SKM-1 treated with dmso at 0.1 percent for 144 hours (cell line): ENCODE data around the gene ZNF385B.

Experiments used
- DNase-seq: peaks from one replicate; lab custom pipeline; 2025; ENCODE audit not compliant: unreplicated experiment; lab: John Stamatoyannopoulos, UW

ZNF385B gene

DNA sequence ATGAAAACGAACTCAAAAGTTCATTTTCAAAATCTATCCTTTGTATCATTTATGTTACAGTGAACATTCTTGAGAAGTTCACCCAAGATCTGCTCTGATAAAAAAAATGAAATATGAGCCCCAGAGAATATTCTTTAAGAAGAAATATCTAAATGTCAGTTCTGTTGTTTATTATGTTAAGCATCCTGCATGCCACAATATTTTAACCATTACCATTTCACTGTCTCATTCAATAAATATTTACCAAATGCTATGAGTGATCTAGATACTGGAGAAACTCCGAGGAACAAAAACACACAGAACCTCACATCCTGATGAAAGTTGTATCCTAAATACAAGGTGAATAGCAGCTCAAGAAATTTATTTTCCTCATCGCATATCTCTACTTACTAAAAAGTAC lies 170.2 kb downstream of the ZNF385B start:
- no peak for DNase-seq

GRCh38 chr2:179686718-179687342 lies 174.6 kb downstream of the ZNF385B start:
- DNase-seq, result no peak

- no peak for DNase-seq
These were observed 175.3 kb downstream of the ZNF385B start for GRCh38 chr2:179686069-179686468.

DNA sequence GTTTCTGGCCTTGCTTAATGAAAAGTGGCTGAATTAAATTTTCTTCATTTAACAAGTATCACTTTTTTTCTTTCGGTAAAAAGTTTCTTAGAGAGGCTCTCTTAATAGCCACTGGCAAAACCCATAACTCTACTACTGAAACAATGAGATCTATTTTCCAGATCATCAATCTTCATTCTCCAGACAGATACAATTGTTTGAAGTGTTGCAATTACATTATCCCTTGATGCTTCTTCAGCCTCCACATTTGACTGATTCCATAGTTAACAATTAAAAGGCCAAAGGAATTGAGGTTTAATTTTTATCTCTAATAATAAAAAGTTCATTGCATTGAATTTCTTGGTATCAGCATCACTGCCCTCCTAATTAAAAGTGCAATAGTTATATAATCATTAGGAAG lies 176.3 kb downstream of the ZNF385B start:
- DNase-seq, result no peak

DNA sequence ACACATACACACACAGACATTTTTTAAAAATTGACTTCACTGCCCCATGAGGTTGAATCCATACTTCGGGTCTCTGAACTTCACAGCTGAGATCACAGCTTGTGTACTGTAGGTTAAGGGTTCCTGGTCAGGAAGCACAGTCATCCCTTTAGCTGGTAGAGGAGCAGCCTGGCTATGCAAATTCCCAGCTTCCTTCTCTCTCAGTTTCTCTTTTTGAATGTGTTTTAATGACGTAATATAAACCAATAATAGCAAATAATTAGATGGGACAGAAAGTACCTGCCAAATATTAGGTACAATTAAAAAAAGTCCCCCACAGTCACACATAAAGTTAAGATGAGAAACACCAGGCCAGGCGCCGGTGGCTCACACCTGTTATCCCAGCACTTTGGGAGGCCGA lies 178.7 kb downstream of the ZNF385B start:
- no peak for DNase-seq

DNA sequence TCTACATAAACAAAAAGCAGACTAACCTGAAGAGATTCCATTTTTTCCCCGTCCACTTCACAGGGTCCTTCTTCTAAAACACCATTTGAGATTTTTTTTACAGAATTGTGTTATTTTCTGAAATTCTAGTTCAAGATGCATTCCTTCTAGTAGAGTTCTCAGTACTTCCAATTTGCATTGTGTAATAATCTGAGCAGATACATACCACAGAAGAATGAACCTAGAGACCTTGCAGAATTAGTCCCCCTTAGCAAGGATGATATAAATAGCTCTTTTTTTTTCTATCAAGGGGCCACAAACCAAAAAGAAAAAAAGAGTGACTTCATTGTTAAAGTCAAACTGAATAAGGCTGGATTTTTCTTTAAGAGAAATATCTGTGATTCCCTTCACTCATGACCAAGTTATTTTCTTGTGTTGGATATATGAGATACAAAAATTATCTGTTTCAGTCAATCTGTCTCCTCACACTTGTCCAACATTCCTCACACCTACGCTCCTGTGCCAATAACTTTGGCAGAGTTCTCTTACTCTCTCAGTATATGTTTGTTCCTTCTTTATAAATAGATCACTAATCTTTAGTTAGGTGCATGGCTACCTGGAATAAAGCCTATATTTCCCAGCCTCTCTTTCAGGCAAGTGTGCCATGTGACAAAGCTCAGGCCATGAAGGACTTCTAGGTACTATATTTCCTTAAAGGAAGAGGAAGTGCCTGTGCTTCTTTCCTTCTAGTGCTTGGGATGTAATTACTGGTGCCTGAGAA lies 183.5 kb downstream of the ZNF385B start:
- no peak for DNase-seq

DNA sequence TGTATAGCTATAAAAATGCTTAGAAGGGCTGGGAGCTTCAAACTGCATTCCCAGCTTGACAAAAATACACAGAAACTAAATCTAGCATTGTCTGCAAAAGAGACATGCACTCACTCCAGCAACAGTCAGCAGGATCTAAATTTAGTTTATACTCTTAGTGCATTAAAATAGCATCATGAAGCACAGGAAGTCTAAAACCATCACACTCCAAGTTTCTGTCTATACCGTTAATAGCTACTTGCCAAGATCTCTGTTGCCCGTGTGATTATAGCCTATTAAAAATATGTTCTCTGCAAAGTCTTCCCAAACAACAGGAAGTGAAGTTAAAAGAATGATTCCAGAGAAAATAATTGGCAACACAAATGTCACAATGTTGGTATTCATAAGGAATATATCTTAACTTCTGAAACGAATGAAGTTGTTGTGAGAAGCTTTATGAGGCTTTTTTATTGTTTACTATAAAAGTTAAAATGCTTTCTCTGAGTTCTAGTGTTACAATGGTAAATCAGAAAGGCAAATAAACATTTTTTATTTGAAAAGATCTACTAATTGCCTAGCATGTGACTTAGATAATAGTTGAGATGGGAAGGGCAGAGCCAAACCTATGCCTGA lies 184.2 kb downstream of the ZNF385B start:
- no peak for DNase-seq

- no peak for DNase-seq
These were observed 186.0 kb downstream of the ZNF385B start for GRCh38 chr2:179675435-179675834.

- DNase-seq, result no peak
These were observed 190.1 kb downstream of the ZNF385B start for GRCh38 chr2:179671043-179671981.

- DNase-seq, result no peak
These were observed 192.2 kb downstream of the ZNF385B start for GRCh38 chr2:179669196-179669595.

DNA sequence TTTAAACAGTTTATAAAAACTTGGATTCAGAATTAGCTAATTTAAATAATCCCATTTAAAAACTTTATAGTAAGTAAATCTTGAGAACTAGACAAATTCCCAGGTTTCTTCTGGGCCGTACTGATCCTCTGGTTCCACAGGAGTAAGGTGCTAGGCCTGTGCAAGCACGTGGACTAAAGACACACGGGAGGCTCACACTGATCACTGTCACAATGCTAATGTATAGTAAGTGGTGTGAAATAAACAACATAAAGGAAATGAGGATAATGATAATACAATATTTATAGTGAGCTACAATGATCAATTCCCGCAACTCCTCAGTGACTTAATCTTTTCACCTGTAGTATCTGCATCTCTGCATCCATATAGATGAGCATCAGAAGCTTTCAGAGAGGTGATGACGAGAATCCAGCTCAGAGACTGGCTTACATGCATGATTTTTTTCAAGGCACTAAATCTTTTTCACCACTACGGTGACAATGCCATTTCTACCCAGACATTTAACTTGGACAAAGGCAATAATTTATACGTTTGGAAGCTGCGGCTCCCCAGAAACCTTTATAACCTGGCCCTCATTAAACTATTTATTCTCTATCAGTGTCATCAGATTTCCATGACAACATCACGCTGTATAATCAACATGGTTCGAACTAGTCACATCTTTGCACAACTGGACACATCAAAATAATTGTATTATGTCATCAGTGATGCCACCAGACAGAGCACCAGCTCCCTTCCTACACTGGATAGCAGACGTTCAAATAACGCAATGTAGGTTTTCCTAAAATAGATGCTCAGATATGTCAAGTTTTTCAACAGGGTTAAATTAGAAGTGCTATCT lies 196.2 kb downstream of the ZNF385B start:
- DNase-seq, result no peak

DNA sequence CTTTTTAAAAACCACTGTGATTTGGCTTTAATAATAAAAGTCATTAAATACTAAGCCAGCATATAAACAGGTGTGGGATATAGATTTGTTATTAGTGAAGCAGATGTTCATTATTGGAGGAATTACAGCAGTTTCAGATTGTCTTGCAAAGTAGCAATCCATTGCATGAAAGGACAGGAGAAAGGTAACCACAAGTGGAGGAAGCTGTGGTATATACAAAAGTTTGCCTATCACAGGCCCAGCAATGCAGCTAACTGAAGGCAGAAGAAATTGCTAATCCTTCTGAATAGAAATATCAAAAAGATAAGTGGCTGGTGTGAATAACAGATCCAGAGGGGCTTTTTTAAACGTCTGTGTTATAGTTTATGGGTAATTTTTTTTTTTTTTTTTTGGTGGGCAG lies 199.4 kb downstream of the ZNF385B start:
- DNase-seq, result peak; percentile 46

DNA sequence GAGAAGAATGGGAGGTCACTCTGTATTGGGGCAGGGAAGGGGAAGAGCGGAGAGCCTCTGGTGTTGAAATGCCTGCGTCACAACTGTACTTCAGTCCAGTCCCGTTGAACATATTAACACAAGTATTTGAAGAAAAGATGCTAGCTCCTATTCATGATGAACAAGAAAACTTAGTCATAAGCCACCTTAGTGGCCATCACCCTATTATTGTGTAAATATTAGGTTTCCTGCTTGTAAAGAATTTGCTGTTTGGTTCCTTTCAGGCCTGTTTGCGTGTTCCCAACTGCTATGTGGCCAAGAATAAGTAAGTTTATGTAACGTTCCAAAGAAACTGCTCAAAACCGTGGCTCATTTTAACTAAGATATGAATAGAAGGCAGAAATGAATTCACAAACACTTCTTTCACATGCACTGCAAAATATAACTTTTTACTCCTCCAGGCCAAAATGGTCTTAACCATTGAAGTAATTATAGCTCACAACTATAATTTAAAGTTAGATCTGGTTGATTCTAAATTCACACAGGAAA lies 204.3 kb downstream of the ZNF385B start:
- DNase-seq, result no peak

- no peak for DNase-seq
These were observed 205.8 kb downstream of the ZNF385B start for GRCh38 chr2:179655627-179656026.

GRCh38 chr2:179654806-179655205 lies 206.6 kb downstream of the ZNF385B start:
- no peak for DNase-seq

- no peak for DNase-seq
These were observed 209.1 kb downstream of the ZNF385B start for GRCh38 chr2:179652296-179652695.

- DNase-seq, result no peak
These were observed 211.0 kb downstream of the ZNF385B start for GRCh38 chr2:179650420-179650819.

DNA sequence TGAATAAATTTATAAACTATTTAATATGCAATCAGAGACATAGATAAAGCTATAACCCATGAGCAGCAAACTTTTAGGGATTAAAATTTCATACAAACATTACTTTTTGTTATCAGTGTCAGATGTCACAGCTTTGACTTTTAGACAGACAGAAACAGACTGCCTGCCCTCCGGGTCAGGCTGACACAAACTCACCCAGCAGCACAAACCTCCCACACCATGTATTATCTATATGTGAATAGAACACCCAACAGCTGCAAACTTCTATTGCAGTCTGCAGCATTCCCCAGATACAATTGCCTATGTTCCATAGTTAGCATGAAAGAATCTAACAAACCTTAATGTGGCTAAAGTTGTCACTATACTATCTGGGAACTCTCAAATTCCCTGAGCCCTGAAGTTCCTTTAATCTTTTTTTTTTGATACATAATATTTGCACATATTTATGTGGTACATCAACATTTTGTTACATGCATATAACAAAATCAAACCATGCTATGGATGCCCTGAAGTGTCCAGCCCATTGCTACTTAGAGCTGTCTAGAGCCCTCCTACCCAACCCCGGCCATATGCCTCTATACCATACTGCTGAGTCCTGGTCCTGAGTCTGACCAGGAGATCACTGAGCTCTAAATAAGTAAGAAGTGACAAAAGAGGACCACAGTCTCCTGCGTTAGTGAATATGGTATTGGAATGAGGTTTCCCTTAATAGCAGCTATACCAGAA lies 214.4 kb downstream of the ZNF385B start:
- no peak for DNase-seq

- DNase-seq, result no peak
These were observed 215.1 kb downstream of the ZNF385B start for GRCh38 chr2:179646173-179646769.
